WTC11 (cell line): ENCODE results near the gene B4GALT2. TPM values are rescaled to one million over a fixed set of nuclear protein-coding genes. Genes with fewer than 3 reads are reported as not detected.
A peak's percentile ranks its signal among the peaks of the same experiment; 100 is the strongest.

Source experiments
- ELF4 ChIP-seq: sonication (generic); formaldehyde crosslinking; IDR thresholded peaks from 2 replicates; pipeline ENCODE4 v1.8.1; 2022; ENCODE audit warnings: low read depth, mild to moderate bottlenecking, moderate library complexity, missing genetic modification reagents
- FOXJ3 ChIP-seq: sonication (generic); formaldehyde crosslinking; IDR thresholded peaks from 2 replicates; pipeline ENCODE4 v1.9.0; 2021; ENCODE audit warnings: missing genetic modification reagents, mild to moderate bottlenecking, borderline replicate concordance
- FOXK1 ChIP-seq: sonication (generic); formaldehyde crosslinking; IDR thresholded peaks from 2 replicates; pipeline ENCODE4 v1.8.0; 2022; ENCODE audit warnings: mild to moderate bottlenecking, moderate library complexity, missing genetic modification reagents
- FOXP1 ChIP-seq: sonication (generic); formaldehyde crosslinking; IDR thresholded peaks from 2 replicates; pipeline ENCODE4 v1.8.0; 2022; ENCODE audit warnings: missing genetic modification reagents, mild to moderate bottlenecking, moderate library complexity, borderline replicate concordance
- IRF2 ChIP-seq: sonication (generic); formaldehyde crosslinking; IDR thresholded peaks from 2 replicates; pipeline ENCODE4 v1.8.0; 2022; ENCODE audit warnings: low read depth, missing genetic modification reagents, borderline replicate concordance
- OVOL2 ChIP-seq: fragments of 250-450 bp; sonication (Bioruptor Pico); IDR thresholded peaks from 2 replicates; pipeline ENCODE4 v1.9.0; 2021; ENCODE audit warnings: mild to moderate bottlenecking, borderline replicate concordance
- PRRX2 ChIP-seq: fragments of 250-450 bp; sonication (Bioruptor Pico); IDR thresholded peaks from 2 replicates; pipeline ENCODE4 v1.8.0; 2021; ENCODE audit warnings: mild to moderate bottlenecking
- TEAD1 ChIP-seq: sonication (generic); formaldehyde crosslinking; IDR thresholded peaks from 2 replicates; pipeline ENCODE4 v1.8.0; 2022; ENCODE audit warnings: mild to moderate bottlenecking, missing genetic modification reagents
- ZBTB21 ChIP-seq: sonication (generic); formaldehyde crosslinking; IDR thresholded peaks from 2 replicates; pipeline ENCODE4 v1.8.1; 2023; ENCODE audit warnings: mild to moderate bottlenecking, missing genetic modification reagents, borderline replicate concordance
- ZNF121 ChIP-seq: sonication (generic); formaldehyde crosslinking; IDR thresholded peaks from 2 replicates; pipeline ENCODE4 v1.8.0; 2023; ENCODE audit warnings: missing genetic modification reagents
- ZNF263 ChIP-seq: sonication (generic); formaldehyde crosslinking; IDR thresholded peaks from 2 replicates; pipeline ENCODE4 v1.8.1; 2022; ENCODE audit warnings: low read depth, mild to moderate bottlenecking, moderate library complexity, missing genetic modification reagents
- ZNF317 ChIP-seq: sonication (generic); formaldehyde crosslinking; IDR thresholded peaks from 2 replicates; pipeline ENCODE4 v1.8.1; 2023; ENCODE audit warnings: low read depth, mild to moderate bottlenecking, moderate library complexity, missing genetic modification reagents, borderline replicate concordance
- total RNA-seq: library from RNA; stranded (reverse); gene quantifications from 3 replicates; pipeline ENCODE4 v1.2.3, GENCODE V29; 2021
- TF ChIP-seq, protein P1 (sequence below): sonication (generic); formaldehyde crosslinking; conservative IDR thresholded peaks from 2 replicates; pipeline ENCODE4 v1.8.1; 2023; ENCODE audit warnings: mild to moderate bottlenecking, low read depth, missing genetic modification reagents, moderate library complexity
- TF ChIP-seq, protein P2 (sequence below): sonication (generic); formaldehyde crosslinking; IDR thresholded peaks from 2 replicates; pipeline ENCODE4 v1.8.0; 2022; ENCODE audit warnings: missing genetic modification reagents
- TF ChIP-seq, protein P3 (sequence below): sonication (generic); formaldehyde crosslinking; IDR thresholded peaks from 2 replicates; pipeline ENCODE4 v1.8.1; 2022; ENCODE audit warnings: low read depth, missing genetic modification reagents, borderline replicate concordance
- TF ChIP-seq, protein P4 (sequence below): sonication (generic); formaldehyde crosslinking; IDR thresholded peaks from 2 replicates; pipeline ENCODE4 v1.8.0; 2023; ENCODE audit warnings: missing genetic modification reagents, mild to moderate bottlenecking, borderline replicate concordance
- TF ChIP-seq, protein P5 (sequence below): fragments of 250-450 bp; sonication (Bioruptor Pico); IDR thresholded peaks from 2 replicates; pipeline ENCODE4 v2.1.2; 2022; ENCODE audit warnings: mild to moderate bottlenecking, moderate library complexity
- TF ChIP-seq, protein P6 (sequence below): sonication (generic); formaldehyde crosslinking; conservative IDR thresholded peaks from 2 replicates; pipeline ENCODE4 v1.8.1; 2022; ENCODE audit warnings: mild to moderate bottlenecking, missing genetic modification reagents
- TF ChIP-seq, protein P7 (sequence below): sonication (generic); formaldehyde crosslinking; IDR thresholded peaks from 2 replicates; pipeline ENCODE4 v1.8.1; 2023; ENCODE audit warnings: mild to moderate bottlenecking, missing genetic modification reagents
- TF ChIP-seq, protein P8 (sequence below): sonication (generic); formaldehyde crosslinking; IDR thresholded peaks from 2 replicates; pipeline ENCODE4 v1.8.0; 2022; ENCODE audit warnings: mild to moderate bottlenecking, missing genetic modification reagents
- TF ChIP-seq, protein P9 (sequence below): fragments of 250-450 bp; sonication (Bioruptor Pico); IDR thresholded peaks from 2 replicates; pipeline ENCODE4 v1.9.0; 2021; ENCODE audit warnings: mild to moderate bottlenecking

B4GALT2 gene
- total RNA-seq, 1 experiment from 2014 or later = 66.7 TPM

DNA sequence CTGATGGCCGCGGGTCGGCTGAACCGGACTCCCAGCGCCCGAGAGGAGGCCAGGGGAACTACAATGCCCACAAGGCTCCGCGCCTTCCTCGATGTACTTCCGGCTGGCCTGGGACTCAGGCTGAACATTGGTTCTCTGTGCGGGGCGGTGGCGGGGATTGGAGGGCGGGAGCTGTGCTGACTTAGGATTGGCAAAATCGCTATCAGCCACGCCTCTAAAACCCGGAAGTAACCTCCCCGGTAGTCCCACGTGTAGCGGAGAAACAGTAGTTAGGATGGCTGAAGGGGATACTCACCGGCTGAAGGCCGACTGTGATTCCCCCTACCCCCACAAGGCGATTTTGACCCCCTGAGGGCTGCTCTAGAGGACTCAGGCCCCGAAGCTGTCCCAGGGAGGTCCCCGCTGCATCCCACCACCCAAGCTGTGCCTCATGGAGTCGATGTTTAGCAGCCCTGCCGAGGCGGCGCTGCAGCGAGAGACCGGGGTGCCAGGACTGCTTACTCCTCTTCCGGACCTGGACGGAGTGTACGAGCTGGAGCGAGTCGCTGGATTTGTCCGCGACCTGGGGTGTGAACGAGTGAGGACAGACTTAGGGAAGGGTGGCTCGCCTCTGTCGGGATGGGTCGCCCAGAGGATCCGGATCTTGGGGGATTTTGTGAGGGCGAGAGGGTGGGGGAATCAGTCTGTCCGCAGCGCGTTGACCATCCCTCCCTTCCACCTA, 9.1 kb upstream of the B4GALT2 start, which contains the start of gene DPH2 (continued):
- TF ChIP-seq, protein P1, sequence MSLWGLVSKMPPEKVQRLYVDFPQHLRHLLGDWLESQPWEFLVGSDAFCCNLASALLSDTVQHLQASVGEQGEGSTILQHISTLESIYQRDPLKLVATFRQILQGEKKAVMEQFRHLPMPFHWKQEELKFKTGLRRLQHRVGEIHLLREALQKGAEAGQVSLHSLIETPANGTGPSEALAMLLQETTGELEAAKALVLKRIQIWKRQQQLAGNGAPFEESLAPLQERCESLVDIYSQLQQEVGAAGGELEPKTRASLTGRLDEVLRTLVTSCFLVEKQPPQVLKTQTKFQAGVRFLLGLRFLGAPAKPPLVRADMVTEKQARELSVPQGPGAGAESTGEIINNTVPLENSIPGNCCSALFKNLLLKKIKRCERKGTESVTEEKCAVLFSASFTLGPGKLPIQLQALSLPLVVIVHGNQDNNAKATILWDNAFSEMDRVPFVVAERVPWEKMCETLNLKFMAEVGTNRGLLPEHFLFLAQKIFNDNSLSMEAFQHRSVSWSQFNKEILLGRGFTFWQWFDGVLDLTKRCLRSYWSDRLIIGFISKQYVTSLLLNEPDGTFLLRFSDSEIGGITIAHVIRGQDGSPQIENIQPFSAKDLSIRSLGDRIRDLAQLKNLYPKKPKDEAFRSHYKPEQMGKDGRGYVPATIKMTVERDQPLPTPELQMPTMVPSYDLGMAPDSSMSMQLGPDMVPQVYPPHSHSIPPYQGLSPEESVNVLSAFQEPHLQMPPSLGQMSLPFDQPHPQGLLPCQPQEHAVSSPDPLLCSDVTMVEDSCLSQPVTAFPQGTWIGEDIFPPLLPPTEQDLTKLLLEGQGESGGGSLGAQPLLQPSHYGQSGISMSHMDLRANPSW (CRISPR knock-in tag) = no peak
- TF ChIP-seq OVOL2 = no peak
- TF ChIP-seq ZNF317 (CRISPR knock-in tag) = no peak
- TF ChIP-seq TEAD1 (CRISPR knock-in tag) = no peak
- TF ChIP-seq, protein P2, sequence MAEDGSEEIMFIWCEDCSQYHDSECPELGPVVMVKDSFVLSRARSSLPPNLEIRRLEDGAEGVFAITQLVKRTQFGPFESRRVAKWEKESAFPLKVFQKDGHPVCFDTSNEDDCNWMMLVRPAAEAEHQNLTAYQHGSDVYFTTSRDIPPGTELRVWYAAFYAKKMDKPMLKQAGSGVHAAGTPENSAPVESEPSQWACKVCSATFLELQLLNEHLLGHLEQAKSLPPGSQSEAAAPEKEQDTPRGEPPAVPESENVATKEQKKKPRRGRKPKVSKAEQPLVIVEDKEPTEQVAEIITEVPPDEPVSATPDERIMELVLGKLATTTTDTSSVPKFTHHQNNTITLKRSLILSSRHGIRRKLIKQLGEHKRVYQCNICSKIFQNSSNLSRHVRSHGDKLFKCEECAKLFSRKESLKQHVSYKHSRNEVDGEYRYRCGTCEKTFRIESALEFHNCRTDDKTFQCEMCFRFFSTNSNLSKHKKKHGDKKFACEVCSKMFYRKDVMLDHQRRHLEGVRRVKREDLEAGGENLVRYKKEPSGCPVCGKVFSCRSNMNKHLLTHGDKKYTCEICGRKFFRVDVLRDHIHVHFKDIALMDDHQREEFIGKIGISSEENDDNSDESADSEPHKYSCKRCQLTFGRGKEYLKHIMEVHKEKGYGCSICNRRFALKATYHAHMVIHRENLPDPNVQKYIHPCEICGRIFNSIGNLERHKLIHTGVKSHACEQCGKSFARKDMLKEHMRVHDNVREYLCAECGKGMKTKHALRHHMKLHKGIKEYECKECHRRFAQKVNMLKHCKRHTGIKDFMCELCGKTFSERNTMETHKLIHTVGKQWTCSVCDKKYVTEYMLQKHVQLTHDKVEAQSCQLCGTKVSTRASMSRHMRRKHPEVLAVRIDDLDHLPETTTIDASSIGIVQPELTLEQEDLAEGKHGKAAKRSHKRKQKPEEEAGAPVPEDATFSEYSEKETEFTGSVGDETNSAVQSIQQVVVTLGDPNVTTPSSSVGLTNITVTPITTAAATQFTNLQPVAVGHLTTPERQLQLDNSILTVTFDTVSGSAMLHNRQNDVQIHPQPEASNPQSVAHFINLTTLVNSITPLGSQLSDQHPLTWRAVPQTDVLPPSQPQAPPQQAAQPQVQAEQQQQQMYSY = no peak
- TF ChIP-seq, protein P3, sequence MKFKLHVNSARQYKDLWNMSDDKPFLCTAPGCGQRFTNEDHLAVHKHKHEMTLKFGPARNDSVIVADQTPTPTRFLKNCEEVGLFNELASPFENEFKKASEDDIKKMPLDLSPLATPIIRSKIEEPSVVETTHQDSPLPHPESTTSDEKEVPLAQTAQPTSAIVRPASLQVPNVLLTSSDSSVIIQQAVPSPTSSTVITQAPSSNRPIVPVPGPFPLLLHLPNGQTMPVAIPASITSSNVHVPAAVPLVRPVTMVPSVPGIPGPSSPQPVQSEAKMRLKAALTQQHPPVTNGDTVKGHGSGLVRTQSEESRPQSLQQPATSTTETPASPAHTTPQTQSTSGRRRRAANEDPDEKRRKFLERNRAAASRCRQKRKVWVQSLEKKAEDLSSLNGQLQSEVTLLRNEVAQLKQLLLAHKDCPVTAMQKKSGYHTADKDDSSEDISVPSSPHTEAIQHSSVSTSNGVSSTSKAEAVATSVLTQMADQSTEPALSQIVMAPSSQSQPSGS (CRISPR knock-in tag) = no peak
- no peak for TF ChIP-seq PRRX2
- TF ChIP-seq, protein P4, sequence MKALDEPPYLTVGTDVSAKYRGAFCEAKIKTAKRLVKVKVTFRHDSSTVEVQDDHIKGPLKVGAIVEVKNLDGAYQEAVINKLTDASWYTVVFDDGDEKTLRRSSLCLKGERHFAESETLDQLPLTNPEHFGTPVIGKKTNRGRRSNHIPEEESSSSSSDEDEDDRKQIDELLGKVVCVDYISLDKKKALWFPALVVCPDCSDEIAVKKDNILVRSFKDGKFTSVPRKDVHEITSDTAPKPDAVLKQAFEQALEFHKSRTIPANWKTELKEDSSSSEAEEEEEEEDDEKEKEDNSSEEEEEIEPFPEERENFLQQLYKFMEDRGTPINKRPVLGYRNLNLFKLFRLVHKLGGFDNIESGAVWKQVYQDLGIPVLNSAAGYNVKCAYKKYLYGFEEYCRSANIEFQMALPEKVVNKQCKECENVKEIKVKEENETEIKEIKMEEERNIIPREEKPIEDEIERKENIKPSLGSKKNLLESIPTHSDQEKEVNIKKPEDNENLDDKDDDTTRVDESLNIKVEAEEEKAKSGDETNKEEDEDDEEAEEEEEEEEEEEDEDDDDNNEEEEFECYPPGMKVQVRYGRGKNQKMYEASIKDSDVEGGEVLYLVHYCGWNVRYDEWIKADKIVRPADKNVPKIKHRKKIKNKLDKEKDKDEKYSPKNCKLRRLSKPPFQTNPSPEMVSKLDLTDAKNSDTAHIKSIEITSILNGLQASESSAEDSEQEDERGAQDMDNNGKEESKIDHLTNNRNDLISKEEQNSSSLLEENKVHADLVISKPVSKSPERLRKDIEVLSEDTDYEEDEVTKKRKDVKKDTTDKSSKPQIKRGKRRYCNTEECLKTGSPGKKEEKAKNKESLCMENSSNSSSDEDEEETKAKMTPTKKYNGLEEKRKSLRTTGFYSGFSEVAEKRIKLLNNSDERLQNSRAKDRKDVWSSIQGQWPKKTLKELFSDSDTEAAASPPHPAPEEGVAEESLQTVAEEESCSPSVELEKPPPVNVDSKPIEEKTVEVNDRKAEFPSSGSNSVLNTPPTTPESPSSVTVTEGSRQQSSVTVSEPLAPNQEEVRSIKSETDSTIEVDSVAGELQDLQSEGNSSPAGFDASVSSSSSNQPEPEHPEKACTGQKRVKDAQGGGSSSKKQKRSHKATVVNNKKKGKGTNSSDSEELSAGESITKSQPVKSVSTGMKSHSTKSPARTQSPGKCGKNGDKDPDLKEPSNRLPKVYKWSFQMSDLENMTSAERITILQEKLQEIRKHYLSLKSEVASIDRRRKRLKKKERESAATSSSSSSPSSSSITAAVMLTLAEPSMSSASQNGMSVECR (CRISPR knock-in tag) = peak; percentile 66; the same call in 1 of the 2 replicates
- TF ChIP-seq, protein P5, sequence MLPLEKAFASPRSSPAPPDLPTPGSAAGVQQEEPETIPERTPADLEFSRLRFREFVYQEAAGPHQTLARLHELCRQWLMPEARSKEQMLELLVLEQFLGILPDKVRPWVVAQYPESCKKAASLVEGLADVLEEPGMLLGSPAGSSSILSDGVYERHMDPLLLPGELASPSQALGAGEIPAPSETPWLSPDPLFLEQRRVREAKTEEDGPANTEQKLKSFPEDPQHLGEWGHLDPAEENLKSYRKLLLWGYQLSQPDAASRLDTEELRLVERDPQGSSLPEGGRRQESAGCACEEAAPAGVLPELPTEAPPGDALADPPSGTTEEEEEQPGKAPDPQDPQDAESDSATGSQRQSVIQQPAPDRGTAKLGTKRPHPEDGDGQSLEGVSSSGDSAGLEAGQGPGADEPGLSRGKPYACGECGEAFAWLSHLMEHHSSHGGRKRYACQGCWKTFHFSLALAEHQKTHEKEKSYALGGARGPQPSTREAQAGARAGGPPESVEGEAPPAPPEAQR (CRISPR knock-in tag) = no peak
- TF ChIP-seq IRF2 (CRISPR knock-in tag) = no peak
- TF ChIP-seq, protein P6, sequence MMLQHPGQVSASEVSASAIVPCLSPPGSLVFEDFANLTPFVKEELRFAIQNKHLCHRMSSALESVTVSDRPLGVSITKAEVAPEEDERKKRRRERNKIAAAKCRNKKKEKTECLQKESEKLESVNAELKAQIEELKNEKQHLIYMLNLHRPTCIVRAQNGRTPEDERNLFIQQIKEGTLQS (CRISPR knock-in tag) = no peak
- TF ChIP-seq, protein P7, sequence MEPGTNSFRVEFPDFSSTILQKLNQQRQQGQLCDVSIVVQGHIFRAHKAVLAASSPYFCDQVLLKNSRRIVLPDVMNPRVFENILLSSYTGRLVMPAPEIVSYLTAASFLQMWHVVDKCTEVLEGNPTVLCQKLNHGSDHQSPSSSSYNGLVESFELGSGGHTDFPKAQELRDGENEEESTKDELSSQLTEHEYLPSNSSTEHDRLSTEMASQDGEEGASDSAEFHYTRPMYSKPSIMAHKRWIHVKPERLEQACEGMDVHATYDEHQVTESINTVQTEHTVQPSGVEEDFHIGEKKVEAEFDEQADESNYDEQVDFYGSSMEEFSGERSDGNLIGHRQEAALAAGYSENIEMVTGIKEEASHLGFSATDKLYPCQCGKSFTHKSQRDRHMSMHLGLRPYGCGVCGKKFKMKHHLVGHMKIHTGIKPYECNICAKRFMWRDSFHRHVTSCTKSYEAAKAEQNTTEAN (CRISPR knock-in tag) = no peak
- TF ChIP-seq, protein P8, sequence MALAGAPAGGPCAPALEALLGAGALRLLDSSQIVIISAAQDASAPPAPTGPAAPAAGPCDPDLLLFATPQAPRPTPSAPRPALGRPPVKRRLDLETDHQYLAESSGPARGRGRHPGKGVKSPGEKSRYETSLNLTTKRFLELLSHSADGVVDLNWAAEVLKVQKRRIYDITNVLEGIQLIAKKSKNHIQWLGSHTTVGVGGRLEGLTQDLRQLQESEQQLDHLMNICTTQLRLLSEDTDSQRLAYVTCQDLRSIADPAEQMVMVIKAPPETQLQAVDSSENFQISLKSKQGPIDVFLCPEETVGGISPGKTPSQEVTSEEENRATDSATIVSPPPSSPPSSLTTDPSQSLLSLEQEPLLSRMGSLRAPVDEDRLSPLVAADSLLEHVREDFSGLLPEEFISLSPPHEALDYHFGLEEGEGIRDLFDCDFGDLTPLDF (CRISPR knock-in tag) = no peak
- TF ChIP-seq ZBTB21 (CRISPR knock-in tag) = no peak
- no peak for TF ChIP-seq ELF4
- TF ChIP-seq FOXP1 (CRISPR knock-in tag) = no peak
- TF ChIP-seq FOXJ3 = no peak
- no peak for TF ChIP-seq ZNF263
- TF ChIP-seq, protein P9, sequence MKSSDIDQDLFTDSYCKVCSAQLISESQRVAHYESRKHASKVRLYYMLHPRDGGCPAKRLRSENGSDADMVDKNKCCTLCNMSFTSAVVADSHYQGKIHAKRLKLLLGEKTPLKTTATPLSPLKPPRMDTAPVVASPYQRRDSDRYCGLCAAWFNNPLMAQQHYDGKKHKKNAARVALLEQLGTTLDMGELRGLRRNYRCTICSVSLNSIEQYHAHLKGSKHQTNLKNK = no peak
- TF ChIP-seq ZNF121 (CRISPR knock-in tag) = no peak
- peak; percentile 90 for TF ChIP-seq FOXK1
